ENCODE measurements around the gene PCSK2.

PCSK2 gene

DNA sequence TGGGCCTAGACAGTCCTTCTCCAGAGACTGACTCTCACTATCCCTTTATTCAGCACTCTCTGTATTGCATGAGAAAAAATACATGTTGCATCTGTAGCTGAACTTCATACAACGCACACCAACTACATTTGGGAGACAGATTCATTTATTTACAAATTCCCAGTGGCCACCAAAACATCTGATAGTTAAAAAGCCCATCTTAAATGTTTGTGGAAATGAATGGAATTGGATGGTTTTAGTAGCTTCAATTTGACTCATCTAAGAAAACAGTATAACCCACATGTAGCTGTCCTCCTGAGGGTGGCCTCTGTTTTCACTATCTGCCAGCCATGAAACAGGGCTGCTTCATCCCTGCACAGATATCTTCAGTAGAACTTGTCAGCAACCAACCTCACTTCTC lies 116.3 kb downstream of the PCSK2 start:
- FAIRE-seq = no peak

DNA sequence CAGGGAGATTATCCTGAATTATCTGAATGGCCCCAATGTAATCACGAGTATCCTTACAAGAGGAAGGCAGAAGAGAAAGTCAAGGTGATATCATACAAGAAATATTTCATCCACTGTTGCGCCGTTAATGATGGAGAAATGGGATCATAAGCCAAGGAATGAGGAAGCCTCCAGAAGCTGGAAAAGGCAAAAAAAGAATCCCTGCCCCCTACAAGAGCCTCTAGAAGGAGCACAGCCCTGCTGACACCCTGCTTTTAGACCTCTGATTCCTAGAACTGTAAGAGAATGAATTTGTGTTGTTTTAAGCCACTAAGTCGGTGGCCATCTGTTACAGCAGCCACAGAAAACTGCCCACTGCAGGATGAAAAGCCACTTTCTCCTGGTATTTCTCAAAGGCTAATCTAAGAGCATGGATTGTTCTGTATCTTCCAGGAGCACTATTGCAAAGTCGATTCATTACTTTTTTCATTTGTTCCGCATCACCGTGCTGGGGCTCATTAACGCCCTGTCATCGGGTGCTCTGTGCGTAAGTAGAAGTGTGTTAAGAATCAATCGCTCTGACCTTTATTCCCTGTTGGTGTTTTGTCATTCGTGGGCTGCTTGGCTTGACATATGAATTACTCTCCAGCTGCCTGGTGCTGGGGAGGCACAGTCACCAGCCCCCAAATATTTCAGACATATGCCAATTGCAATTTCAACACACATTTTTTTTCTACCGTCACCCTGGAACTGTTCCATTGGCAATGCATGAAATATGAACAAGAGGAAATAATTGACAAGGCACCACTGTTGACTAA lies 117.0 kb downstream of the PCSK2 start:
- no peak for FAIRE-seq

DNA sequence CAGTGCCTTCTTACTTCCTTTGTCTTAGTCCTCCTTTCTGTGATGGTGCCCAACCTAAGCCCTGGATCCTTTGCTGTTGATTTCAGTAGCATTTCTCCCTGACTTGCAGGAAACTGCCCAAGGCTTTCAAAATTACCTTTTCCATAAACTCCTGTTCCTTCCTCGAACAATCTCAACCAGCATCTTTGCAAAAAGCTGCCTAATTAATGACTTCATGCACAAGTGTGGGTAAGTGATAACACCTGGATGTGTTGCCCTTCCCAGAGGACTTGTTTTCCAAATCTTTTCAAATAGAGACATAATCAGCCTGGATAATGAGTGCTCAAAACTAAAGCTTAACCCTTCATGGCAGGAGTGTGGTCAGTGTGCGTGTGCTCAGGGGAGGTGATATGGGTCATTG lies 118.0 kb downstream of the PCSK2 start:
- no peak for FAIRE-seq

DNA sequence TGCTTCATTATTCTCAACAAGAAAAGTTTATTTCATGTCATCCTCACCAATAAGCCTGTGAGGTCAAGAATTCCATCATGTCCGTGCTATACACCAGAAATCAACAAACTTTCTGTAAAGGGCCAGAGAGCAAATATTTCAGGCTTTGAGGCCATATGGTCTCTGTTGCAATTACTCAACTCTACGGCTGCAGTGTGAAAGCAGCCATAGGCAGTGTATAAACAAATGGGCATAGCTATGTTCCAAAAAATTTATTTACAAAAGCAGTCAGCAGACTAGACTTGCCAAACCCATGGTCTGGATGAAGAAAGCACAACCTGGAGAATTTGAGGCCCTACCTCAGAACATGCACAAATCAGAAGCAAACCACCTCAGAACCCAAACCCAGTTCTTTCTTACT lies 118.5 kb downstream of the PCSK2 start:
- no peak for FAIRE-seq

DNA sequence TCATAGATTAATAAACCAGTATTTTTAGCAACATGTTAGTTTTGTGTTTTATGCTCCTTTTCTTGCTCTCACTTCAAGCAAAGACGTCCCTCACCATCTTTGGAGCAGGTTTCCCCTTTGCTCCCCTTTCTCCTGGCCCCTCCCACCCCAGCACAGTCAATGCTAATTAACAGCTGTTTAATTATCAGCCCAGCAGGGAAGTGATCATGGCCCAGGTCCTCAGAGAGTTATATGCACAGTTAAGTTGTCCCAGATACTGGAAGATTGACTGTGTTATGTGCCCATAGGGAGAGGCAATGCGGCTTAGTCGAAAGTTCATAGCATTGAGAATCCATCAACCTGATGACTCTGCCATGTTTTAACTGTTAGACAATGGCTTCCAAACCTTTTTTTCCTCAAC lies 123.5 kb downstream of the PCSK2 start:
- no peak for FAIRE-seq

DNA sequence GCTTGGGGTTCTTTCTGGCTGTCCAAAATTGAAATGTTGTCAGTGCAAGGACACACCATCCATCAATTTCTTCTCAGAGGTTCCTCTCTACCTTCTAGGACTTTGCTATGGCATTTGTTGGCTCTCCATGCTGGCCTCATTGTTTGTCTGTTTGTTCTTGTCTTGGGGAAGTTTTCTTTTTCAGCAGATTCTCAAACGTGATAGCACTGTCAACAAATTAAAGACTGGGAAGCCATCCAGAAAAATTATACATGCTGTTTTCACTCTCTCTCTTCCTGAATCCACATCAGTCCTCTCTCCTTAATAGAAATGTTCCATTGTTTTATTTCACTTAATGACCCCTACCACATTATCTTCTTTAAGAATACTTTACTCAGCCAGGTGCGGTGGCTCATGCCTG lies 130.4 kb downstream of the PCSK2 start:
- FAIRE-seq = peak; percentile 97

DNA sequence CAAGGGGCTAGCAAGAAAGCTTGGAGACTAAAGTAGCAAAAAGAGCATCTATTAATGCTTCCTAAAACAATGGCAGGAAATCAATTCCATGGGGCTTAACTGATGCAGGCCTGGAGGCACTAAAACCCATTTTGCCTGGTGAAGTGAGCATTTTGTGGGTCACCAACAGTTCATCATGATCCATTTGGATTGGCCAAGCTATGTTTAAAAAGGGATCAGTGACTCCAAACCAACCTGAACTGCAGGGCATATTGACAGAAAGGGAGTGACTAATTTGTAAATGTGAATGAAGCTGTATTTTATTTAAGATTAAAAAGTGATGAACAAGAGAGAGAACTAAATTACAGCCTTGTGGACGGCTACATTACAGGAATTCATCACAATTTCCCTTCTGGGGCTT lies 132.0 kb downstream of the PCSK2 start:
- no peak for FAIRE-seq

DNA sequence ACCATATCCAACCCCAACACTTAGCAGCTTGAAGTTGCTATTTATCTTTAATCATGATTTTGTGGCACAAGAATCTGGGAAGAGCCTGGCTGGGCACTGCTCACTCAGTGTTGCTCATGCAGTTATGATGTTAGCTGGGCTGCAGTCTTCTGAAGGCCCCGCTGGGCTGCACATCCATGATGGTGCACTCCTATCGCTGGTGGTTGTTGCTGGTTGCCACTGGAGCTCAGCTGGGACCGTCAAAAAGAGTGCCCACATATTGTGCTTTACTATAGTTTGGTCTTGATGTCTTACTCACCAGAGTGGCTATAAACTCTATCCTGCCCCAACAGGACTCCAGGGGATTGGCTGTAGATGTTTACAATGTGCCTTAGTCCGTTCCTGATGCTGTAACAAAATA lies 137.8 kb downstream of the PCSK2 start:
- FAIRE-seq = no peak

DNA sequence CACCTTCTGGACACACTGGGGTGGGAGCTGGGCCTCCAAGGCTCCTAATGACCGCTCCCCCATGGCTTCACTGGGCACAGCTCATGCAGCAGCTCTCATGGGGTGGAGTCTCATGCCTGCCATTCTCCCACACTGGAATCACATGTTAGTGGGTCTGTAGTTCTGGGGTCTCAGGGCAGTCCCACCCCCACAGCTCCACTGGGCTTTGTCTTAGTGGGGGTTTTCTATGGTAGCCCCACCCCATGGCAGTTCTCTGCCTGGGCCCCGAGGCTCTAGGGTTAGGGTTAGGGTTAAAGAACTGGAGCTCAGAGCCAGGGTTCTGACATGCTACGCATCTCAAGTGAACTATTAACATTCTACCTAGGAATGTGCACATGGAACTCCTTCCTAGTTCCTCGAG lies 139.0 kb downstream of the PCSK2 start:
- FAIRE-seq = no peak

DNA sequence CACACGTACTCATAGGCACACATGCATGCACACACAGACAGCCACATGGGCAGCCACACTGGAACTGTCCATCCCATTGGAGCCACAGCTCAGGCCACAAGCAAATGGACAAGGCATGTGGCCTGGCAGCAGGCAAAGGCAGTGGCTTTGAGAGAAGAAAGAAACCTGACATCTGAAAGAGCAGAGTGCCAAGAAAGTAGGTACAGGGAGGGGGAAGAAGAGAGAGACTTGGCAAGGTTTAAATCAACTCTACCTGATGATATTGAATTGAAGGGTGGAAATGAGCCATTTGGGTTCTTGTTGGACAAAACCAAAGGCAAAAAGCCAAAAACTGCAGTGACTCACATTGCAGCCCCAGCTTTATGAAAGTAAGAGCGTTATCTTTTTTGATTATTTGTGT lies 142.7 kb downstream of the PCSK2 start:
- FAIRE-seq = no peak

DNA sequence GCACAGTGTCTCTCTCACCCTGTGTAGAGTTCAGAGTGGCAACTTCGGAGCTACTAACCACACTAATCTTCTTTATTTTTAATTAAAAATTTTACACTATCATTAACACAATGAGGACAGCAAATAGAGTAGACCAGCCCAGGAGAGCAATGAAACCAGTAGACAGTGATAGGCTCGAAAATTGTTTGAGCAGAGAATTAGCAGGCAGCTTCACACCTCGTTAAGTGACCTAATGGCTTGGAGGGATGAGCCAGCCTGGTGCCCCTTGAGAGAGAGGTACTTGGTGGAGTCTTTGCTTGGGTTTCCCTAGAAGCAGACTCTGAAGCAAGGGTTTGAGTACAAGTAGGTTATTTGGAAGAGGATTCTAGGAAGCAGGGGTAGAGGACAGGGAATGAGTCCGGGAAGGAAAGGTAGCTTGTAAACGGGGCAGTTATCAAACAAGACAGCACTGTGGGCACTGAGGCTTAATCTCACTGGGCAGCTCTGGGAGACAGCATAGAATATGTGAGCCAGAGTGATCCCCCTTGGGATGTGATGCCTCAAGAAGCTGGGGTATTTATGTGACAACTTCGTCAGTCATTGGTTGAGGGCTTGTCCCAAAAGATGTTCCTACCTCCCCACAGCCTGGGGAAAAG lies 146.1 kb downstream of the PCSK2 start:
- FAIRE-seq = peak; percentile 72

DNA sequence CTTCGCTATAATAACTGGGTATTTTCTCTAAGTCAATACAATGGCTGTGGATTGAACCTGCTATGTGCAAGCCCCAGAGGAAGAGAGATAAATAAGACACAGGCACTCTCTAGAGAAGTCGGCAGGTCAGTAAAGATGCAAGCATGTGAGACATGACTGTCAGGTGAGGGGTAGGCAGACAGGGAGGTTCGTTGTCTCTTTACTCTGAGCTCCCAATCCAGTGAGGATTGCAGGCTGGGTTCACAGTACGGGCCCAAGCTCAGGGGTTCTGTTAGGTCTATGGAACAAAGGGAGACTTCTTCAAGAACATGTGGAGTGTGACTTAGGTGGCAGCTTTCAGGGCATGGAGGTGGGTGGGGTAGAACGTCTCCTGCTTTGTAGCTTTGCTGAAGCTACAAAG lies 147.2 kb downstream of the PCSK2 start:
- no peak for FAIRE-seq

DNA sequence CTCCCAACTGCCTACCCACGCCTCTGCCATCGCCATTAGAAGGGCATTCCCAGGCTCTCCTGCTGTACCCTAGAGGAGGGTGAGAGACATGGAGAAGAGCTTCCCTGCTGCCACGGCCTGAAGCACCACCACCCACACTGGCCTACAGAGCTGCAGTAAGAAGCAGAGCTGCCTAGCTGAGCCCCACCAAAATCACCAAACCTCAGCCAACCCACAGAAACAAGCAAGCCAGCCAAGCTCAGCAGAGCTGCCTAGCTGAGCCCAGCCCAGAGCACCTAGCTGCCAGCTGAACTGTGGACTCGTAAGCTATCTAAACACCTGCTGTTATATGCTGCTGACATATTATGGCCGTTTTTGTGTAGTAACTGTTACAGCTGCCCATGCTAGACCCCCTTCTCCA lies 149.2 kb downstream of the PCSK2 start:
- FAIRE-seq = no peak

DNA sequence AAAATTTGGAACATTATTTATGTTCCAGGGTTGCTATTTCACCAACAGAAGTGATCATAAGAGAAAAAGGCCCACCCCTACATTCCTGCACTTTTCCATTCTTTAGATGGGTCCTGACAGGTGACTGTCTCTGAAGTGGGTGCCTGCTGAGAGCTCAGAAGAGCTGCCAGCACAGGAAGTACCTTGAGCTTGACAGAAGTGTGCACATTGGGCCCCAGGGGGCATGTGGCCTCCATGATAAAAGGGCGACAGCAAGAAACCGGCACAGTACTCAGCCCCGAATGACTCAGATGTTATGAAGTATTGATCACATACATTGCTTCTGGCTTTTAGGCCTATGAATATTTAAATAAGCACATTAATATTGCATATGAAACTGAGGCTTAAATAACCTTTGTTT lies 150.4 kb downstream of the PCSK2 start:
- no peak for FAIRE-seq

DNA sequence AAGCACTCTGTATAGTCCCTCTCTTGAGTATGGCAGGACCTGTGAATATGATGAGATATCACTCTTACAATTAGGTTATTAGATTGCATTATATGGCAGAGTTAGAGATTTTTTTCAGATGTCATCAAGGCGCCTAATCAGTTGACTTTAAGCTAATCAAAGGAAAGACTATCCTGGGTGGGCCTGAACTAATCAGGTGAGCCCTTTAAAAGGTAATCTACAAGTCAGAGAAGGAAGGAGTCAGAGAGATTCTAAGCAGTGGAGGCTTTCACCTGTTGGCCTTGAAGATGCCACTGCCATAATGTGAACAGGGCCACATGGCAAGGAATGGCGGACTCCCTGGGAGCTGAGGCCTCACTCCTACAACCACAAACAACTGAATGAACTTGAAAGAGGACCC lies 152.8 kb downstream of the PCSK2 start:
- no peak for FAIRE-seq

DNA sequence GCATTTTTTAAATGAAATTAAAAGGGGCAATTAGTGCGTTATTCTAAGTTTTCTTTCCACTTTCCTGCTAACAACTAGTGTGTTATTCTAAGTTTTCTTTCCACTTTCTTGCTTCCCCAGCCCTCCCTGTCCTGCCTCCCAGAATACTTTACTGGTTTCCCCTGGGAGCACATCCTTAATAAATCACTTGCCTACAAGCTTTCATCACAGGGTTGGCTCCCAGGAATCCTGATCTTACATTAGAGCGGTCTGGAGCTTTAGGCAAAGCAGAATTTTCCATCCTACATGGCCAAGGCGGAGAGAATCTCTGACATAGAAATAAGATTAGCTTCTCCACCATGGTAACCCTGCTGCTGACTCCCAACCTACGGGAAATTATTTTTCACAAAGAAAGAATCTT lies 154.0 kb downstream of the PCSK2 start:
- FAIRE-seq = no peak

DNA sequence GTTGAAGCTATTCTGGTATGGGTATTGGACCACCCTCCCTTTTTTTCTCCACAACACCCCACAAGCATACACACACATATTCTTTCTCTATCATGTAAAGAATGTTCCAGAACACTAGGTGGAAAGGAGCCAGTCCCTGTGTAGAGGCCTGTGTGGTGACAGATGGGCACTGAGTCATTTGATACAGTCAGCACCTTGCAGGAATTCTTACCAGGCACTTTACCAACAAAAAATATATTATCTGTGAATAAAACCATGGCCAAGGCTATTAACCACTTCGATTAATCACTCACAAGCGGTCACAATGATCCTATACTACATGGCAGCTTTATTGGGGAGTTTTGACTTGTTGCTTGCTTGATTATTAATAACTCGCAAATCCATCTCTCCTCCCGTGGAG lies 154.9 kb downstream of the PCSK2 start:
- FAIRE-seq = no peak

DNA sequence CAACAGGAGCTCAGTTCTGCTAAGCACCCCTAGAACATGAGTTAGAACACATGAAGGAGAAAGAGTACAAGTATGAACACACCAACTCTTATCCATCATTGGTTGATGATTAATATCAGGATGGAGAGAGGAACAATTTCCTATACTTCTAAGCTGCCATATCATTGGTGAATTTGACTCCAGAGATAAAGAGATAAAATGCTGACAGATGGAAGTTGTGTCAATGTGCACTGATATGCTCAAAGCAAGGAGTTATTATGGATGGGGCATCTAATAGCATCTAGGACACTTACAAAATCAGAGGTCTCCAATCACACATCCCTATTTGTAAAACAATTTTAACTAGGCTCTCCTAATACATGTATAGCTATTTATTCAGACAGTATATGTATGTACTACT lies 159.0 kb downstream of the PCSK2 start:
- FAIRE-seq = no peak

DNA sequence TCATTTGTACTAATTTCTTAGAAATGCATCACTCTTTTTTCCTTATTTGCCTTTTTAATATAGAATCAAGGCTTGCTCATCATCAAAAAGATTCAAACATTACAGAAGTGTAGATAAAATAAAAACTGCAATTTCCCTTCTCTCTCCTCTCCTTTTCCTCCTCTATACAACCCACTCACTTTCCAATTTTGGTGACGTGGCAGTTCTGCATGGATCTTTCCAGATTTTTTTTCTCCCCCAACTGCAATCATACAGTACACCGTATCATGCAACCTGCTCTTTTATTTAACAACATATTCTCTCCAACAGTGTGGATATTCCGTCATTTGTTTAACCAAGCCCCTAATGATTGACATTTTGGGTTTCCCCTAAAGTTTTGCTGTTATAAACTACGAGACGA lies 163.8 kb downstream of the PCSK2 start:
- no peak for FAIRE-seq

DNA sequence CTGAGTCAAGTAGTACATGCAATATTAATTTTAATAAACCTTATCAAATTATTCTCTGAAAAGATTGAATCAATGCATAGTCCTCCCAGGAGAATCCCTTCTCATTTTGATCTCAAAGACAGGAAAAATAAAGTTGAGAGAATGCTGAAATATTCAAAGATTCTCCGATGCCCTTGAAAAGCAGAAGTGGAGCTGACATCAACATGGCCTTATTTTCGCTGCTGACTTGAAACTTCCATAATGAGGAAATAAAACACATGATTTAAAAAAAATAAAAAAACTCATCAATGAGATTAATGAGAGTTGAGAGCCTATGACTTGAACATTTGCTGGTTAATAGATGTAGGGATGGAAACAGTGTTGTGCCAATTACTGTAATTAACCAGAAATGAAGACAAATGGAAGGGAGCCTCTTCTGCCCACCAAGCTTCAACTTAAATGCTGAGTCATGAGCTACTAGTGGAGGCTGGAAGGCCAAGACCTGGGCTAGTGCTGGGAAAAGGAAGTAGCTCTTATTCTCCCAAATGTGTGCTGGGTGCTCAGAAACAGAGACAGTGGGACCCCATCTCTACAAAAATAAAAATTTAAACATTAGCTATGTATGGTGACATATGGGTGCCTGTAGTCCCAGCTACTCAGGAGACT lies 164.4 kb downstream of the PCSK2 start:
- no peak for FAIRE-seq

DNA sequence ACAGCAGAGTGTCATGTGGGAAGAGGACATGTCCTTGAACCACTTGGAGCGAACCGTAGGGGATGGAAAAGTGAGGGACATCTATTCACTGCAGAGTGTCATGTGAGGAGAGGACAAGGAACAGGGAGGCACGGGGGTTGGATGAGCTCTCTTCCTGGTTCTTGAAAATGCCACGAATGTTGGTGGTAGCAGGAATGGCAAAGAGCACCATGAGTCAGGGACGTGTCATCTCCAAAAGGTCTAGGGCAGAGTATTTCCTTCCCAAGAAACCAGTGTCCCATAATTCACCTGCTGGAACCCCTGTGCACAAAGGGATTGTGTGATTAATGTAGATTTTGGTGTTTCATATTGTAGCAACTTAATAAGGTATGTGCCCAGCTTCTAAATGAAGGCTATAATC lies 167.6 kb downstream of the PCSK2 start:
- no peak for FAIRE-seq

DNA sequence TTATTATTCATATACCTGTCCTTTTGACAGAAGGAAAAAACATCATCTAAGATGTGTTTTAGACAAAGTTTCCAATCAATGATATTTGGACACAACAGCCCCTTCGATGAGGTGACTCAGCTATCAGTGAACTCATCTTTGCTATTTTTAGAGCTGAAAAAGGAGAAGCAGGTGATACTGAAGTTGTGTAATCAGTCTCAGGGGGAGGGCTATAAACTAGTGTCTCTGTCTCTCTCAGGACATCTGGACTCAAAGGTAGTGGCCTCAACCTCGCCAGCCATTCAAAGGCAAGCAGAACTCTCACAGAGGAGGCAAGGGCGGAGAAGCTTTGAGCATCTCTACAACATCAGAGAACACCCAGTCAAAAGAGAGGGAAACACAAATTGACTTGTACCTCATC lies 168.9 kb downstream of the PCSK2 start:
- no peak for FAIRE-seq

DNA sequence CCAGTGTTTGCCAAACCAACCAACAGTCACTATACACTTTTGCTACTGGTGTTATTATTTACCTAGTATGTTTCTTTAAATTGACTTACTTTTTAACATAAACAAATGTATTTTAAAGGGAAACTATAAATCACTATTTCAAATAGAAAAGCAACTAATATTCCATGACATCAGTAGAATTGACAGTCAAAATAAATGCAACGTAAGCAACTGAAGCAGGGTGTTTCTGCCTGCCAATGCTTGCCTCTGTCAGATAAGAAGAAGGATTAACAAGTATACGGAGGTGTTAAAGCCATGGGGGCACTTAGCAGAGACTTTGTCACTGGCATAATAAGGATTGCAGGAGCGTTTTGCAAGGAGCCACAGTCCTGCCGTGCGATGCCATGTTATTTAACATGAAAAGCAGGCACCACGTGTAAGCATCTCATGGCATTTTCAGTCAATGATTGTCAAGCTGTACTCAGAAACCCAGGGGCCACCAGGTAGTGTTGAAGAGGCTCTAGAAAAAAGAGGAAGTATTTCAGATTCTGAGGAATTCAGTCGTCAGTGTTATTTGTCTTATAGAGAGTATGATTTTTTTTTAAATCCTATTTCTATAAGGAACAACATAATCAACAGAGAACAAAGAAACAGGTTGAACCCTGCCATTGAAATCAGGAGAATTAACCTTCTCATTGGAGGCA lies 172.6 kb downstream of the PCSK2 start:
- FAIRE-seq = peak; percentile 80

DNA sequence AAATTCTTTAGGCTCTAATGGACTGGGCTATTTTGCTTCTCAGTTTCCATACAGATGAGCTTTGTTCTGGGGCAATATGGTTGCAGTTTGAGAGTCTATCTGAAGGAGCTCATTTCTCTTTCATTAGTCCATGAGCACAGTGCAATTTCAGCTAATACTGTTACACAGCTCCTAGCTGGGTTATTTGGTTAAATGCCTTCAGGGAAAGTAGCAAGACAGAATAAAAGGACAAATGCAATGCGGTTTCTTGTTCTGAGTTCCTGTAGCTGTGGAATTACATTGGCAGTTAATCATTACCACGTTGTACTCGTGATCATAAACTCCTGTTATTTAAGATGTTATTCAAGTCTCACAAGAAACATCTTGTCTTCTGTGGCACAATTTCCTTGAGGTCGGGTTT lies 176.6 kb downstream of the PCSK2 start:
- FAIRE-seq = no peak

Measured in islet of Langerhans (tissue), 1 donor.